Brain microvascular endothelial cell (primary cell): ENCODE measurements around the gene FOXA1.

ENCODE experiments used
- DNase-seq: peaks from one replicate; pipeline ENCODE4 v3.0.0-alpha.2; 2020
- H3K27ac ChIP-seq: fragments of 250-450 bp; sonication (Bioruptor Pico); 2 replicates; pipeline ENCODE4 v1.5.1; 2020; ENCODE audit warnings: mild to moderate bottlenecking, moderate library complexity
- H3K27me3 ChIP-seq: fragments of 250-450 bp; sonication (Bioruptor Pico); replicated peaks from 2 replicates; pipeline ENCODE4 v1.5.1; 2020; ENCODE audit warnings: mild to moderate bottlenecking
- H3K36me3 ChIP-seq: fragments of 250-450 bp; sonication (Bioruptor Pico); replicated peaks from 2 replicates; pipeline ENCODE4 v1.5.1; 2020; ENCODE audit warnings: mild to moderate bottlenecking
- H3K4me3 ChIP-seq: 2 replicates; pipeline ENCODE4 v1.5.1; 2011; ENCODE audit warnings: low read depth, mild to moderate bottlenecking, control low read depth, low read length, moderate library complexity
- in situ Hi-C: cut with HindIII; loops from 2 replicates; pipeline ENCODE4 v1.10.0; 2017; ENCODE audit warnings: low sequenced_read_pairs, low pct_ligation_motif_present
- TF ChIP-seq, protein P1 (sequence below): IDR thresholded peaks from 2 replicates; pipeline ENCODE4 v1.5.1; 2011; ENCODE audit warnings: low read depth, mild to moderate bottlenecking, moderate library complexity, low read length, control low read depth, inconsistent platforms; ENCODE audit errors: missing control alignments

The FOXA1 gene

DNA sequence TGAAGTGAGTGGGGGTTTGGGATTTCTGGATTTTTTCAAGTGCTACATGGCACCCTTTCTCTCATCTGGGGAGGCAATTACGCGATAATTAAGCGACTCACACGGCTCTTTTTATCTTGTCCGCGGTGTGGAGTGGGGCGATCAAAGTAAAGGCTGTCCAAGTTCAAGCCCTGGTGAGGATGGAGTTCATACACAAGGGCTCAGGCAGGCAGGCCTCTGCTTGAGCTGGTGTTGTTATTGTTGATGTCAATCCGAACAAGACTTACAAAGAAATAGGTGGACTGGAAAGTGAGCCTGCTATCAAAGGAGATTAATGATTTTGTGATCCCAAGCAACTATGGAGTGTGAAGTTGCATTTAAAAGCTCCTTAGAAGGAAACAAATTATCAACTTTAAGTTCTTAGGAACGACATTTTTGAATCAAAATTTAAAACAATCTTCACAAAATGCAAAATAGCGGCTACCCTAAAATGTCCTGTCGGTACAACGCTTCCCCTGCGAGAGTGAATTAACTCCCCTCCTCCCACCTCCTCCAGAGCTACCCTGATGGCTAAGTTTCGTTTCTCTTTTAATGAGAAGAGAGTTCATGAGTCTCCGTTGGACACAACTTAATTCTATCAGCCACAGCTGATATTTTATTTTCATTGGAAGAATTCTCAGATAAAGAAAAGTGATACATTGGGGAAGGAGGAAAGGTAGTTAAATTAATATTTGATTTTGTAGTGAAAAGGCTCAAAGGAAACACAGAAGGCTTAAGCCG lies 5.9 kb downstream of the FOXA1 start:
- no peaks in the 10 kb centered on the region for H3K36me3 ChIP-seq
- no peak for DNase-seq
- H3K4me3 ChIP-seq, result no peak overlapping the region
- TF ChIP-seq, protein P1, sequence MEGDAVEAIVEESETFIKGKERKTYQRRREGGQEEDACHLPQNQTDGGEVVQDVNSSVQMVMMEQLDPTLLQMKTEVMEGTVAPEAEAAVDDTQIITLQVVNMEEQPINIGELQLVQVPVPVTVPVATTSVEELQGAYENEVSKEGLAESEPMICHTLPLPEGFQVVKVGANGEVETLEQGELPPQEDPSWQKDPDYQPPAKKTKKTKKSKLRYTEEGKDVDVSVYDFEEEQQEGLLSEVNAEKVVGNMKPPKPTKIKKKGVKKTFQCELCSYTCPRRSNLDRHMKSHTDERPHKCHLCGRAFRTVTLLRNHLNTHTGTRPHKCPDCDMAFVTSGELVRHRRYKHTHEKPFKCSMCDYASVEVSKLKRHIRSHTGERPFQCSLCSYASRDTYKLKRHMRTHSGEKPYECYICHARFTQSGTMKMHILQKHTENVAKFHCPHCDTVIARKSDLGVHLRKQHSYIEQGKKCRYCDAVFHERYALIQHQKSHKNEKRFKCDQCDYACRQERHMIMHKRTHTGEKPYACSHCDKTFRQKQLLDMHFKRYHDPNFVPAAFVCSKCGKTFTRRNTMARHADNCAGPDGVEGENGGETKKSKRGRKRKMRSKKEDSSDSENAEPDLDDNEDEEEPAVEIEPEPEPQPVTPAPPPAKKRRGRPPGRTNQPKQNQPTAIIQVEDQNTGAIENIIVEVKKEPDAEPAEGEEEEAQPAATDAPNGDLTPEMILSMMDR, result no peak
- no peak overlapping the region for H3K27ac ChIP-seq
- in situ Hi-C loops, result no loop called here
- H3K27me3 ChIP-seq, result peaks cover 90% of the 10 kb centered on the region

DNA sequence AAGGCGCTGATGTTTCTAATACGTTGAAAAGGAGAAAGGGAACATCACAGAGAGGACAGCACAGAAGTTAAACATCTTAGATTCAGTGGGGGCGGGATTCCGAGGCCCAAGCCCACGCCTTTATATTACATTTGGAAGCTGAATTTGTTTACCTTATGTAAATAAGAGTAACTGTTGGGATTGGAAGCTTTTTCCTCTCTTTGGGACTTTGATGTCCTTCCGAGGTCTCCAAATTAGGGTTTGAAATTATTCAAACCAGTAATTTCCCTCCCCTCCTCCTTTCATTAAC lies 6.4 kb downstream of the FOXA1 start:
- in situ Hi-C loops, result no loop called here
- H3K27ac ChIP-seq, result no peak overlapping the region
- no peaks in the 10 kb centered on the region for H3K36me3 ChIP-seq
- no peak for DNase-seq
- peaks cover 91% of the 10 kb centered on the region for H3K27me3 ChIP-seq
- H3K4me3 ChIP-seq, result no peak overlapping the region
- TF ChIP-seq, protein P1, result no peak

DNA sequence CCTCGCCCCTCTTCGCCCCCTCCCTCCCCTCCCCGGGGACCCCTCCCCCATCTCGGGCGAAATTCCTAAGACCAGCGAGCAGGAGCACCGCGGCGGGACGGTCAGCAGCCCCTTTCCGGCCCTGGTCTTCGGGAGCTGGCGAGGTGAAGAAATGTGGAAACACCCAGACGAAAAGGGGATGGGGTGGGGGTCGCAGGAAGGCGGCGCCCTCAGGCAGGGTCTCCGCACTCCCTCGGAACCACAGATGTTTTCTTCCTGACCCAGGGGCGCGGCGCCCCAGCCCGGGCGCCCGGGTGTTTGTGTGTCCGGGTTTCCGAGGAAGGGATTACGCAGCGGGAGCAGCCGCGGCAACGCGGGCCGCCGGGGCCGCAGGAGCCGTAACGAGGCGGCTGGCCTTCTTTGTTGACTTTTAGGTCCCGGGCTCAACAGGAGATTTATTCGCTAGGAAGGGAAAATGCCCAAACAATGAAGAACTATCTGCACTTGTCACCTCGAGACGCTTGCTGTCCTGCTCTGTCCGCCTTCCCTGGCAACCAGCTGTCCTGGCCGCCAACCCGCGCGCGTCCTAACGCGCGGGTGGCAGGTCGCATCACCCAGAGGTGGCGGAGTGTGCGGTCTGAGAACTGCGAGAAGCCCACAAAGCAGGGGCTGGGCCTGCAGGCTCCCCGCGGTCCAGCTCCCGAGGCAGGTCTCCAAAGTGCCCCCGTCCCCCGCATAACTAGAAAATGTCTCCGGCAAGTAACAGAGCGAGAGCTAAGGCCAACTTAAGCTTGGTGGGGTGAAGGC lies 7.0 kb downstream of the FOXA1 start:
- TF ChIP-seq, protein P1, result no peak
- DNase-seq, result no peak
- no peak overlapping the region for H3K4me3 ChIP-seq
- no peaks in the 10 kb centered on the region for H3K36me3 ChIP-seq
- no peak overlapping the region for H3K27ac ChIP-seq
- in situ Hi-C loops, result no loop called here
- peaks cover 91% of the 10 kb centered on the region for H3K27me3 ChIP-seq

DNA sequence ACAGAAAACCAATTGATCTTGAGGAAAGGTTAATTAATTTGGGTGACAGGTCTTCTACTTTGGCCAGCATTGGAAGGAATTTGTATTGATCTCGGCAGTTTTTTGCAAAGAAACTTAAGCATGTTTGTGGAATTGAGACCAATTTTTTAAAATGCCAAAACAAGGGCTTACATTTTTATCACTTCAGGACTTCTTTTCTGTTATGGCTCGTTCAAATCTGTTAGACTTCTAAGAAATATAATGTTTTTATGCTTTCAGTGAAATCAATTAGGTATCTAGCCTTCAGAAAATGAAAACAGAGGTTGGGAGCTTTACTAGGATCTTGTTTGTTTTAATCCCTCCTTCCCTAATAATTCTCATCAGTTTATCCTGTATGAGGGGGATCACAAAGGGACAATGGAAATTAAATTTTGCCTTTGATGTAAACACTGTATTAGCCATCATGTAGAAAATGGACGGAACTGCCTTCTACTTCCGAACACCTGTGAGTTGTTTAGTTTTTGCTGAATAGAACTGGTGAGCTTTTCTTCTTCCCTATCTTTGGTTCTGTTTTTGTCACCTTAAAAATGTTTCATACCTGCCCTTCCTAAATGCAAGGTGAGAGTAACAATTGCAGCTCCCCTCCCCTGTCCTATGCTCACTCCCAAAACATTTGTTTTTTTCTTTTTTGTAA lies 7.8 kb downstream of the FOXA1 start:
- in situ Hi-C loops, result no loop called here
- TF ChIP-seq, protein P1, result no peak
- Histone ChIP-seq H3K27ac (no peak overlapping the region), H3K27me3 (peaks cover 85% of the 10 kb centered on the region), H3K36me3 (no peaks in the 10 kb centered on the region), H3K4me3 (no peak overlapping the region)
- DNase-seq, result no peak

DNA sequence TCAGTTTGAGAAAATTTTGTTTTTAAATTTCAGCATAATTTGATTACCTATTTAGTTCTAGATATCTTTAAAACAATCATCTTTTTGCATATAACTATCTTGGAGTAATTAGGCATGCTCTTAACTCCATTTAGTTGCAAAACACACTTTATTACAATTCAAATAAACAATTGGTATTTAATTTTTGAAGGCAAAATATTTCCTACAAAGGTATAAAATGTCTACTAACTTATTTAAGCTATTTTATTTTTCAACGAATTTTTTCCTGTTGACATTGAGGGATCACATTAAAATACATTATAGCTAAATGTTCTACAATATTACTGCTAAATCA lies 8.3 kb downstream of the FOXA1 start:
- Histone ChIP-seq H3K36me3 (no peaks in the 10 kb centered on the region), H3K27ac (no peak overlapping the region), H3K27me3 (peaks cover 80% of the 10 kb centered on the region), H3K4me3 (no peak overlapping the region)
- in situ Hi-C loops, result no loop called here
- no peak for DNase-seq
- TF ChIP-seq, protein P1, result no peak
